GM12878 (cell line): ENCODE data around the gene ESR2. TPM values are rescaled to one million over a fixed set of nuclear protein-coding genes. Genes with fewer than 3 reads are reported as not detected.

Experiments
- CEBPZ ChIP-seq: fragments of 150-350 bp; IDR thresholded peaks from 2 replicates; pipeline ENCODE4 v1.6.1; 2016; ENCODE audit warnings: low read depth, low read length
- CHD4 ChIP-seq: fragments of 200-600 bp; sonication (generic); IDR thresholded peaks from 2 replicates; pipeline ENCODE4 v1.6.1; 2016; ENCODE audit warnings: mild to moderate bottlenecking
- CREB1 ChIP-seq: IDR thresholded peaks from 2 replicates; pipeline ENCODE4 v1.6.1; 2012; ENCODE audit warnings: low read depth, mild to moderate bottlenecking, inconsistent platforms
- DPF2 ChIP-seq: fragments of 450-650 bp; IDR thresholded peaks from 2 replicates; pipeline ENCODE4 v1.6.1; 2017; ENCODE audit warnings: mild to moderate bottlenecking
- EGR1 ChIP-seq, 2 experiments: IDR thresholded peaks; 1 replicate in 1 of 2; 2 replicates in 1 of 2; pipeline ENCODE4 v1.6.1; 2011 to 2012; ENCODE audit warnings: low read depth in 2 of 2, low read length in 2 of 2, borderline replicate concordance in 1 of 2, mild to moderate bottlenecking in 1 of 2, moderate library complexity in 1 of 2
- KDM1A ChIP-seq: fragments of 200-600 bp; sonication (generic); IDR thresholded peaks from 2 replicates; pipeline ENCODE4 v1.6.1; 2016; ENCODE audit warnings: borderline replicate concordance
- KLF5 ChIP-seq: fragments of 450-650 bp; IDR thresholded peaks from 2 replicates; pipeline ENCODE4 v1.6.1; 2014; ENCODE audit warnings: mild to moderate bottlenecking; ENCODE audit not compliant: partially characterized antibody
- MXI1 ChIP-seq: fragments of 150-350 bp; IDR thresholded peaks from 2 replicates; pipeline ENCODE4 v1.6.1; 2011; ENCODE audit warnings: low read depth, mild to moderate bottlenecking, inconsistent platforms, low read length, improper control_type of control experiment
- POU2F2 ChIP-seq: IDR thresholded peaks from 3 replicates; pipeline ENCODE4 v1.6.1; 2011; ENCODE audit warnings: low read depth, mild to moderate bottlenecking, low read length, borderline replicate concordance
- PRDM15 ChIP-seq: fragments of 450-650 bp; formaldehyde crosslinking; IDR thresholded peaks from 2 replicates; pipeline ENCODE4 v1.4.0; 2020; ENCODE audit warnings: mild to moderate bottlenecking, moderate library complexity
- RELB ChIP-seq: fragments of 450-650 bp; IDR thresholded peaks from 2 replicates; pipeline ENCODE4 v1.6.1; 2017; ENCODE audit warnings: low read depth, mild to moderate bottlenecking, moderate library complexity
- STAT1 ChIP-seq: fragments of 450-650 bp; conservative IDR thresholded peaks from 2 replicates; pipeline ENCODE4 v1.6.1; 2014; ENCODE audit warnings: antibody characterized with exemption, mild to moderate bottlenecking
- TAF1 ChIP-seq: IDR thresholded peaks from 2 replicates; pipeline ENCODE4 v1.6.1; 2011; ENCODE audit warnings: mild to moderate bottlenecking, low read depth, low read length, borderline replicate concordance
- YY1 ChIP-seq: IDR thresholded peaks from 2 replicates; pipeline ENCODE4 v1.6.1; 2011; ENCODE audit warnings: low read depth, mild to moderate bottlenecking, low read length
- ZBTB33 ChIP-seq: fragments of 450-650 bp; IDR thresholded peaks from 2 replicates; pipeline ENCODE4 v1.6.1; 2017; ENCODE audit warnings: mild to moderate bottlenecking
- polyA plus RNA-seq, 11 experiments: library from polyadenylated mRNA; depleted of rRNA in 4 of 11; unstranded in 6 of 11; stranded (reverse) in 5 of 11; fragments of >200 nt; fragmentation: Nextera tagmentation in 4 of 11; fragmentation: Illumina TruSeq in 1 of 11; extraction: Ambion mirVana in 4 of 11; extraction: Trizol in 1 of 11; gene quantifications; 1 replicate in 1 of 11; 2 replicates in 10 of 11; pipeline versions ENCODE4 v1.2.1 to v1.2.3, GENCODE V29; 2011 to 2016; ENCODE audit warnings: inconsistent platforms in 2 of 11, missing spikeins in 2 of 11, low read depth in 1 of 11
- total RNA-seq, 4 experiments: library from RNA; depleted of rRNA in 3 of 4; stranded (reverse); fragments of >200 nt in 3 of 4; fragmentation: Illumina TruSeq in 1 of 4; extraction: Trizol in 1 of 4; gene quantifications; 2 replicates each; pipeline versions ENCODE4 v1.2.1 to v1.2.3, GENCODE V29; 2013 to 2021

ESR2 gene
- total and polyA plus RNA-seq, 10 of the 15 experiments (the other 5 are each of a cell fraction or from before 2014, with no cell fraction given): 0.29 to 2.6 (median 0.81) TPM

- TF ChIP-seq STAT1 (0 out of 2 replicates have a peak, but pooled peaks have one; percentile 69), CREB1 (peak; percentile 86), TAF1 (peak; percentile 31; the same call in 1 of the 2 replicates), CHD4 (no peak), PRDM15 (no peak), POU2F2 (peak; percentile 84; the same call in 2 of the 3 replicates), DPF2 (peak; percentile 75; the same call in 1 of the 2 replicates), YY1 (0 out of 2 replicates have a peak, but pooled peaks have one; percentile 27), ZBTB33 (no peak), KLF5 (peak; percentile 63), CEBPZ (peak; percentile 65), KDM1A (no peak), EGR1 (IDR thresholded peaks at IDR 0.05; ENCODE audit: borderline replicate concordance in 1 of 2, low read depth in 2 of 2, low read length in 2 of 2) (peak in 1 of 2 experiments; percentile 2; a peak in 1 of 3 replicates), MXI1 (peak; percentile 66), RELB (peak; percentile 52)
These were observed 44.6 kb upstream of the ESR2 start (continued) for GRCh38 chr14:64338616-64339316.
